H1 (cell line): Measurements from ENCODE around the gene ACBD6. TPM values are rescaled to one million over a fixed set of nuclear protein-coding genes. Genes with fewer than 3 reads are reported as not detected.
A peak's percentile ranks its signal among the peaks of the same experiment; 100 is the strongest.

Experiments
- CTCF ChIA-PET: fragments of 300-600 bp; sonication (Branson Sonifier 250); formaldehyde crosslinking; loops from one replicate; lab custom pipeline; 2021; ENCODE audit not compliant: partially characterized antibody; lab: Charles Lee
- POLR2A ChIA-PET: fragments of 300-600 bp; sonication (Branson Sonifier 250); formaldehyde crosslinking; loops from one replicate; lab custom pipeline; 2021; ENCODE audit warnings: inconsistent platforms; ENCODE audit not compliant: partially characterized antibody; lab: Charles Lee
- DNase-seq, 2 experiments: peaks; one replicate each; pipeline versions ENCODE4 v3.0.0 to v3.0.0-alpha.2; 2010 to 2022; ENCODE audit warnings: low spot score in 2 of 2, low read depth in 1 of 2, mixed read lengths in 1 of 2
- FAIRE-seq: peaks from 2 replicates; lab custom pipeline; 2011; peaks lifted over from hg19 to GRCh38; lab: Jason Lieb, UNC
- H2AFZ ChIP-seq: 2 replicates; pipeline ENCODE4 v1.8.1; 2012; ENCODE audit warnings: low read length, inconsistent platforms
- H2AK5ac ChIP-seq: 2 replicates; pipeline ENCODE4 v1.6.1; 2013; ENCODE audit warnings: low read depth, low read length
- H2BK120ac ChIP-seq: replicated peaks from 2 replicates; pipeline ENCODE3; 2013; ENCODE audit warnings: low read depth, low read length, inconsistent platforms
- H2BK12ac ChIP-seq: 2 replicates; pipeline ENCODE4 v1.6.1; 2013; ENCODE audit warnings: low read depth, low read length
- H2BK15ac ChIP-seq: 2 replicates; pipeline ENCODE4 v1.6.1; 2013; ENCODE audit warnings: low read length
- H2BK20ac ChIP-seq: 2 replicates; pipeline ENCODE4 v1.6.1; 2013; ENCODE audit warnings: low read length
- H2BK5ac ChIP-seq: 2 replicates; pipeline ENCODE4 v1.6.1; 2013; ENCODE audit warnings: low read depth, low read length
- H3K14ac ChIP-seq: 2 replicates; pipeline ENCODE4 v1.6.1; 2013; ENCODE audit warnings: inconsistent platforms; ENCODE audit not compliant: insufficient read length
- H3K18ac ChIP-seq: 2 replicates; pipeline ENCODE4 v1.6.1; 2013; ENCODE audit warnings: low read length; ENCODE audit errors: extremely low read depth
- H3K23ac ChIP-seq: 2 replicates; pipeline ENCODE4 v1.6.1; 2013; ENCODE audit warnings: inconsistent platforms; ENCODE audit not compliant: insufficient read length
- H3K23me2 ChIP-seq: 2 replicates; pipeline ENCODE4 v1.6.1; 2013; ENCODE audit warnings: low read depth, low read length
- H3K27ac ChIP-seq: 2 replicates; pipeline ENCODE4 v1.6.1; 2011; ENCODE audit warnings: low read depth, low read length, inconsistent platforms
- H3K27me3 ChIP-seq, 4 experiments: replicated peaks in 1 of 4; 1 replicate in 1 of 4; 2 replicates in 3 of 4; pipeline versions ENCODE4 v1.6.1 to v1.8.1; 2011 to 2013; ENCODE audit warnings: low read length in 3 of 4, mild to moderate bottlenecking in 3 of 4, inconsistent platforms in 2 of 4, mixed read lengths in 2 of 4, moderate library complexity in 1 of 4; ENCODE audit not compliant: control insufficient read depth in 3 of 4, insufficient read depth in 3 of 4; ENCODE audit errors: extremely low read depth in 1 of 4
- H3K36me3 ChIP-seq, 4 experiments: 2 replicates each; pipeline versions ENCODE4 v1.6.1 to v1.8.1; 2011 to 2013; ENCODE audit warnings: mild to moderate bottlenecking in 4 of 4, low read length in 3 of 4, moderate library complexity in 2 of 4, control low read depth in 1 of 4, inconsistent platforms in 1 of 4; ENCODE audit not compliant: insufficient read depth in 4 of 4, control insufficient read depth in 2 of 4
- H3K4ac ChIP-seq: replicated peaks from 2 replicates; pipeline ENCODE3; 2013; ENCODE audit warnings: low read length, low read depth, mixed read lengths, inconsistent platforms; ENCODE audit not compliant: insufficient read length
- H3K4me1 ChIP-seq, 4 experiments: replicated peaks in 1 of 4; 1 replicate in 1 of 4; 2 replicates in 3 of 4; pipeline versions ENCODE4 v1.6.1 to v1.8.1; 2011 to 2013; ENCODE audit warnings: low read length in 3 of 4, inconsistent platforms in 2 of 4, mixed read lengths in 1 of 4; ENCODE audit not compliant: insufficient read depth in 4 of 4, control insufficient read depth in 3 of 4
- H3K4me2 ChIP-seq, 2 experiments: 2 replicates each; pipeline versions ENCODE4 v1.6.1 to v1.8.1; 2011 to 2013; ENCODE audit warnings: low read depth in 2 of 2, low read length in 2 of 2, control low read depth in 1 of 2, inconsistent platforms in 1 of 2, mild to moderate bottlenecking in 1 of 2; ENCODE audit not compliant: insufficient read depth in 1 of 2
- H3K4me3 ChIP-seq, 4 experiments: fragments of 200-600, 300-600 bp in 1 of 4; sonication (generic), shearing (Covaris generic), sonication (Bioruptor Twin) in 1 of 4; 2 replicates each; pipeline versions ENCODE4 v1.5.1 to v1.8.1; 2011 to 2016; ENCODE audit warnings: low read length in 4 of 4, low read depth in 3 of 4, control low read depth in 2 of 4, inconsistent platforms in 2 of 4, mild to moderate bottlenecking in 2 of 4, mixed read lengths in 1 of 4, moderate library complexity in 1 of 4; ENCODE audit not compliant: insufficient read depth in 2 of 4; ENCODE audit errors: extremely low read depth in 1 of 4
- H3K56ac ChIP-seq: replicated peaks from 2 replicates; pipeline ENCODE3; 2013; ENCODE audit warnings: low read depth, mild to moderate bottlenecking, mixed read lengths, low read length, inconsistent platforms; ENCODE audit not compliant: insufficient read length
- H3K79me1 ChIP-seq: 2 replicates; pipeline ENCODE4 v1.6.1; 2013; ENCODE audit warnings: low read depth, low read length, control low read depth
- H3K79me2 ChIP-seq, 2 experiments: 2 replicates each; pipeline versions ENCODE4 v1.6.1 to v1.8.1; 2012 to 2013; ENCODE audit warnings: low read length in 2 of 2, mild to moderate bottlenecking in 2 of 2, inconsistent platforms in 1 of 2; ENCODE audit not compliant: insufficient read depth in 2 of 2, control insufficient read depth in 1 of 2
- H3K9ac ChIP-seq, 4 experiments: replicated peaks in 1 of 4; 1 replicate in 1 of 4; 2 replicates in 3 of 4; pipeline versions ENCODE4 v1.6.1 to v1.8.1; 2011 to 2013; ENCODE audit warnings: low read depth in 3 of 4, low read length in 3 of 4, control low read depth in 2 of 4, mild to moderate bottlenecking in 2 of 4, moderate library complexity in 2 of 4, inconsistent platforms in 1 of 4; ENCODE audit errors: extremely low read depth in 1 of 4
- H3K9me3 ChIP-seq, 2 experiments: 2 replicates each; pipeline versions ENCODE4 v1.6.1 to v1.8.1; 2012 to 2013; ENCODE audit warnings: mild to moderate bottlenecking in 2 of 2, moderate library complexity in 2 of 2, control low read depth in 1 of 2, inconsistent platforms in 1 of 2, low read depth in 1 of 2, low read length in 1 of 2, mixed read lengths in 1 of 2; ENCODE audit not compliant: insufficient read depth in 2 of 2
- H4K20me1 ChIP-seq, 2 experiments: replicated peaks in 1 of 2; 2 replicates each; pipeline versions ENCODE3 to v1.8.1; 2011 to 2013; ENCODE audit warnings: inconsistent platforms in 2 of 2, low read length in 2 of 2, mild to moderate bottlenecking in 1 of 2; ENCODE audit not compliant: insufficient read depth in 2 of 2, control insufficient read depth in 1 of 2
- H4K5ac ChIP-seq: 2 replicates; pipeline ENCODE4 v1.6.1; 2013; ENCODE audit warnings: low read length, low read depth, mixed read lengths, inconsistent platforms; ENCODE audit not compliant: insufficient read length
- H4K8ac ChIP-seq: 2 replicates; pipeline ENCODE4 v1.8.0; 2013; ENCODE audit warnings: mild to moderate bottlenecking, moderate library complexity, low read length, inconsistent platforms; ENCODE audit not compliant: insufficient read depth; ENCODE audit errors: extremely low read depth
- H4K91ac ChIP-seq: replicated peaks from 2 replicates; pipeline ENCODE3; 2013; ENCODE audit warnings: low read length, mixed read lengths, inconsistent platforms; ENCODE audit not compliant: insufficient read length
- CHD2 ChIP-seq: IDR thresholded peaks from 2 replicates; pipeline ENCODE4 v1.6.1; 2012; ENCODE audit warnings: low read length, improper control_type of control experiment
- CREB1 ChIP-seq: IDR thresholded peaks from 2 replicates; pipeline ENCODE4 v1.6.1; 2012; ENCODE audit warnings: inconsistent platforms
- EGR1 ChIP-seq: IDR thresholded peaks from 2 replicates; pipeline ENCODE4 v1.6.1; 2011; ENCODE audit warnings: low read depth, low read length, borderline replicate concordance
- EZH2 ChIP-seq: fragments of 200-600 bp; sonication (generic); IDR thresholded peaks from 2 replicates; pipeline ENCODE4 v1.7.1; 2012; ENCODE audit warnings: low read depth, mild to moderate bottlenecking, moderate library complexity, low read length, inconsistent platforms; ENCODE audit not compliant: severe bottlenecking
- GABPA ChIP-seq: IDR thresholded peaks from 2 replicates; pipeline ENCODE4 v1.6.1; 2011; ENCODE audit warnings: mild to moderate bottlenecking, low read length, moderate library complexity, borderline replicate concordance; ENCODE audit not compliant: insufficient read depth
- HDAC2 ChIP-seq, 2 experiments: fragments of 300-600 bp in 1 of 2; sonication (generic) in 1 of 2; IDR thresholded peaks; 2 replicates each; pipeline ENCODE4 v1.6.1; 2011 to 2012; ENCODE audit warnings: low read depth in 2 of 2, low read length in 2 of 2, mild to moderate bottlenecking in 2 of 2, moderate library complexity in 2 of 2, borderline replicate concordance in 1 of 2, inconsistent platforms in 1 of 2
- HDAC6 ChIP-seq: IDR thresholded peaks from one replicate; pipeline ENCODE4 v1.7.1; 2012; ENCODE audit warnings: low read depth, mild to moderate bottlenecking, inconsistent platforms, low read length, moderate library complexity
- JUN ChIP-seq: IDR thresholded peaks from 2 replicates; pipeline ENCODE4 v1.6.1; 2011; ENCODE audit warnings: low read depth, mild to moderate bottlenecking, improper control_type of control experiment, low read length
- KDM4A ChIP-seq: IDR thresholded peaks from one replicate; pipeline ENCODE4 v1.7.1; 2012; ENCODE audit warnings: low read depth, mild to moderate bottlenecking, moderate library complexity, low read length, inconsistent platforms; ENCODE audit not compliant: severe bottlenecking
- POLR2AphosphoS5 ChIP-seq: IDR thresholded peaks from 2 replicates; pipeline ENCODE4 v1.6.1; 2011; ENCODE audit warnings: low read depth, low read length
- SP1 ChIP-seq: IDR thresholded peaks from 2 replicates; pipeline ENCODE4 v1.6.1; 2011; ENCODE audit warnings: low read depth, low read length
- SP4 ChIP-seq: IDR thresholded peaks from 2 replicates; pipeline ENCODE4 v1.6.1; 2012; ENCODE audit warnings: low read length, inconsistent platforms
- WGBS, 2 experiments: shearing (Covaris generic) in 1 of 2; methylation state at CpG; one replicate each; pipeline versions ENCODE4 v1.1.6 to v1.1.7; 2013 to 2015; ENCODE audit warnings: low lambda C conversion rate in 2 of 2, mixed read lengths in 2 of 2, inconsistent platforms in 1 of 2, low coverage in 1 of 2, missing lambda C conversion rate in 1 of 2; ENCODE audit not compliant: insufficient replicate concordance in 2 of 2, insufficient coverage in 1 of 2, insufficient read length in 1 of 2; ENCODE audit errors: extremely low coverage in 1 of 2, missing lambda C conversion rate in 1 of 2; 5-methylcytosine and 5-hydroxymethylcytosine counted together
- polyA plus RNA-seq, 7 experiments: library from polyadenylated mRNA; depleted of rRNA in 3 of 7; stranded (reverse) in 5 of 7; unstranded in 2 of 7; fragments of >200 nt in 5 of 7; fragments of 200-250 nt in 2 of 7; gene quantifications; 1 replicate in 5 of 7; 2 replicates in 1 of 7; 4 replicates in 1 of 7; pipeline versions ENCODE4 v1.2.1 to v1.2.3, GENCODE V29; 2011 to 2013; ENCODE audit warnings: missing spikeins in 2 of 7, mixed read lengths in 2 of 7
- total RNA-seq: library from RNA; stranded (reverse); fragmentation: NEBNext Ultra II Directional; extraction: Animal tissue kit (Norgen Biotek cat#: 25700); gene quantifications from 2 replicates; pipeline ENCODE4 v1.2.1, GENCODE V29; 2021
- TF ChIP-seq, protein P1 (sequence below): IDR thresholded peaks from 2 replicates; pipeline ENCODE4 v1.6.1; 2012; ENCODE audit warnings: inconsistent platforms

Gene ACBD6
- total and polyA plus RNA-seq, 2 of the 8 experiments (the other 6 are each of a cell fraction or from before 2014, with no cell fraction given) = 52.0 to 67.7 TPM

DNA sequence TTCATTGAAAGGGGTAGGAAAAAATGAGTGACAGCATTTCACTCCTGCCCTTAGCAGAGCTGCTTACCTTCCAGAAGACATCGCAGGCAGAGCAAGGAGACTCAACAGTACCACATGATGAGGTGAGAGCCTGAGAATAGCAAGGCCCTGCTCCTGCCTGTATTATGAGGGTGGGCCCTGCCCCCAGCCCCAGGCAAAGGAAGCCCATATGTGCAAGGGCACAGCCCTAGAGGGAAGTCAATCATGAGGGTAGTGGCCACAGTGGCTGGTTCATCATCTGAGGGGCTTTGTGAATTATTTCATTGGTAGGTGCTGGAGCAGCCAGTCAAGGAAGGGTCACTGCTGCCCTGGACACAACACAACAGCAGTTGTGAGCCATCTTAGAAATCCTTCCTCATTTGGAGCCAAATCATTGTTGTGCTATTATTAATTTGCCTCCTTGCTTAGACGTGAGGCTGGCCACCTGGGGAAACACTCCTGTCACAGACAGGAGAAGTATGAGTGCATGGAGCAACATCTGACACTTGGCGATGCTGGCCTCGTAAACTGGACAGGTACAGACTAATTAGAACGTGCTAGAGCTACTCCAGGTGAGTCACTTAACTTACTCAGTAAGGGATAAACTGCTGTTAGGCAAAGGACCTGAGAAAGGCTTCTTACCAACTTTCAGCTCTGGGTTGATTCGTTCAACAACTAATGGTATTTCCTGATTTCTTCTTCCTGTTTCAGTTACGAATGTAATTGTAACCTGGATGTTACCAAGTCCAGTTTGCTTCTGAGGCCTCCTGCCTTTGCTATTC lies 22.7 kb upstream of the ACBD6 start:
- ChIA-PET POLR2A (interaction anchor here (1.2 kb wide), 2 partner anchors 7 to 23 kb away, joined by 3 read pairs; partner anchors contain the start of gene ACBD6), CTCF (interaction anchor here (0.6 to 3.3 kb wide), 8 partner anchors 8 to 452 kb away, joined by 3 to 24 read pairs (median 4); no protein-coding TSS in a partner anchor)
- Histone ChIP-seq H4K20me1 (no peaks in the 10 kb centered on the region), H3K23ac (no peak overlapping the region), H2BK120ac (no peak overlapping the region), H3K27me3 (no peaks in the 10 kb centered on the region), H3K56ac (no peak overlapping the region), H3K79me1 (no peaks in the 10 kb centered on the region), H3K18ac (no peak overlapping the region), H3K9me3 (no peaks in the 10 kb centered on the region), H4K5ac (no peak overlapping the region), H2BK5ac (no peak overlapping the region), H2AK5ac (no peak overlapping the region), H2BK15ac (0 out of 2 replicates have a peak overlapping the region, but pooled peaks have one; percentile 14), H3K4me1 (peaks cover 0 to 8% (median 2%) of the 10 kb centered on the region in 4 experiments; a peak in 3 of 7 replicates), H4K91ac (no peak overlapping the region), H3K4me2 (no peak overlapping the region), H3K9ac (no peak overlapping the region), H3K79me2 (no peaks in the 10 kb centered on the region), H3K4ac (no peak overlapping the region), H3K14ac (no peak overlapping the region), H3K36me3 (no peaks in the 10 kb centered on the region), H2BK20ac (no peak overlapping the region), H3K23me2 (no peaks in the 10 kb centered on the region), H3K27ac (no peak overlapping the region), H2BK12ac (no peak overlapping the region), H3K4me3 (no peak overlapping the region), H2AFZ (no peak overlapping the region), H4K8ac (no peak overlapping the region)
- DNase-seq (no peak), FAIRE-seq (no peak)
- WGBS, 2 experiments = 88% methylated on average over 7 of the region's 7 CpGs; no CpG with 5 or more reads in 1 of the 2 experiments
- TF ChIP-seq EZH2 (no peak), CHD2 (no peak), KDM4A (no peak), CREB1 (no peak), EGR1 (no peak), POLR2AphosphoS5 (no peak), GABPA (no peak), SP4 (no peak), HDAC2 (IDR thresholded peaks at IDR 0.05; ENCODE audit: borderline replicate concordance in 1 of 2, low read depth in 2 of 2, low read length in 2 of 2) (no peak), HDAC6 (no peak), JUN (no peak), SP1 (no peak)
- TF ChIP-seq, protein P1, sequence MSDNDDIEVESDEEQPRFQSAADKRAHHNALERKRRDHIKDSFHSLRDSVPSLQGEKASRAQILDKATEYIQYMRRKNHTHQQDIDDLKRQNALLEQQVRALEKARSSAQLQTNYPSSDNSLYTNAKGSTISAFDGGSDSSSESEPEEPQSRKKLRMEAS = no peak
